HepG2 (cell line): ENCODE measurements around the gene KRCC1. TPM values are rescaled to one million over a fixed set of nuclear protein-coding genes. Genes with fewer than 3 reads are reported as not detected.

Source experiments
- AFF4 ChIP-seq: sonication (generic); formaldehyde crosslinking; IDR thresholded peaks from 2 replicates; pipeline ENCODE4 v1.4.0; 2020; ENCODE audit warnings: missing genetic modification reagents
- BORCS8-MEF2B ChIP-seq: sonication (generic); formaldehyde crosslinking; IDR thresholded peaks from 2 replicates; pipeline ENCODE4 v1.8.0; 2022; ENCODE audit warnings: mild to moderate bottlenecking, missing genetic modification reagents
- CEBPG ChIP-seq: IDR thresholded peaks from 2 replicates; pipeline ENCODE4 v1.6.1; 2016
- CERS6 ChIP-seq: sonication (generic); formaldehyde crosslinking; IDR thresholded peaks from 2 replicates; pipeline ENCODE4 v1.5.0; 2020; ENCODE audit warnings: missing genetic modification reagents
- DNMT1 ChIP-seq: sonication (generic); formaldehyde crosslinking; IDR thresholded peaks from 2 replicates; pipeline ENCODE4 v1.5.1; 2020; ENCODE audit warnings: mild to moderate bottlenecking, missing genetic modification reagents
- DZIP1 ChIP-seq: sonication (generic); formaldehyde crosslinking; IDR thresholded peaks from 2 replicates; pipeline ENCODE4 v1.5.0; 2020; ENCODE audit warnings: mild to moderate bottlenecking, missing genetic modification reagents
- HHEX ChIP-seq: IDR thresholded peaks from 2 replicates; pipeline ENCODE4 v1.6.1; 2016; ENCODE audit warnings: control low read depth
- HNF4A ChIP-seq: sonication (generic); formaldehyde crosslinking; IDR thresholded peaks from 2 replicates; pipeline ENCODE4 v1.4.0; 2020; ENCODE audit warnings: missing genetic modification reagents
- KDM4B ChIP-seq: sonication (generic); formaldehyde crosslinking; IDR thresholded peaks from 2 replicates; pipeline ENCODE4 v1.4.0; 2020; ENCODE audit warnings: missing genetic modification reagents
- ZBTB8A ChIP-seq: sonication (generic); formaldehyde crosslinking; IDR thresholded peaks from 2 replicates; pipeline ENCODE4 v1.4.0; 2020; ENCODE audit warnings: mild to moderate bottlenecking, low read depth, missing genetic modification reagents, borderline replicate concordance
- ZMAT3 ChIP-seq: sonication (generic); formaldehyde crosslinking; conservative IDR thresholded peaks from 2 replicates; pipeline ENCODE4 v1.7.0; 2021; ENCODE audit warnings: missing genetic modification reagents
- ZSCAN29 ChIP-seq: sonication (generic); formaldehyde crosslinking; conservative IDR thresholded peaks from 2 replicates; pipeline ENCODE4 v1.4.0; 2020; ENCODE audit warnings: mild to moderate bottlenecking, missing genetic modification reagents
- polyA plus RNA-seq, 8 experiments: library from polyadenylated mRNA; depleted of rRNA in 3 of 8; stranded (reverse) in 7 of 8; unstranded in 1 of 8; fragments of >200 nt; fragmentation: Illumina TruSeq in 4 of 8; extraction: Trizol in 4 of 8; gene quantifications; 2 replicates each; pipeline versions ENCODE4 v1.2.1 to v1.2.3, GENCODE V29; 2011 to 2016; ENCODE audit warnings: low read depth in 4 of 8, missing spikeins in 1 of 8, mixed read lengths in 1 of 8; ENCODE audit not compliant: insufficient read depth in 1 of 8
- total RNA-seq, 5 experiments: library from RNA; depleted of rRNA; stranded (reverse); fragments of >200 nt; fragmentation: Illumina TruSeq; extraction: Trizol; gene quantifications; 2 replicates each; pipeline ENCODE4 v1.2.3, GENCODE V29; 2016; ENCODE audit warnings: low read depth in 1 of 5
- TF ChIP-seq, protein P1 (sequence below): sonication (generic); formaldehyde crosslinking; IDR thresholded peaks from 2 replicates; pipeline ENCODE4 v1.9.0; 2021; ENCODE audit warnings: missing genetic modification reagents, mild to moderate bottlenecking, borderline replicate concordance
- TF ChIP-seq, protein P2 (sequence below): sonication (generic); formaldehyde crosslinking; IDR thresholded peaks from 2 replicates; pipeline ENCODE4 v1.5.0; 2020; ENCODE audit warnings: mild to moderate bottlenecking, missing genetic modification reagents, borderline replicate concordance

KRCC1 gene
- total and polyA plus RNA-seq, 2 of the 13 experiments (the other 11 are each of a cell fraction or from before 2014, with no cell fraction given) = 6.5 to 7.7 TPM

DNA sequence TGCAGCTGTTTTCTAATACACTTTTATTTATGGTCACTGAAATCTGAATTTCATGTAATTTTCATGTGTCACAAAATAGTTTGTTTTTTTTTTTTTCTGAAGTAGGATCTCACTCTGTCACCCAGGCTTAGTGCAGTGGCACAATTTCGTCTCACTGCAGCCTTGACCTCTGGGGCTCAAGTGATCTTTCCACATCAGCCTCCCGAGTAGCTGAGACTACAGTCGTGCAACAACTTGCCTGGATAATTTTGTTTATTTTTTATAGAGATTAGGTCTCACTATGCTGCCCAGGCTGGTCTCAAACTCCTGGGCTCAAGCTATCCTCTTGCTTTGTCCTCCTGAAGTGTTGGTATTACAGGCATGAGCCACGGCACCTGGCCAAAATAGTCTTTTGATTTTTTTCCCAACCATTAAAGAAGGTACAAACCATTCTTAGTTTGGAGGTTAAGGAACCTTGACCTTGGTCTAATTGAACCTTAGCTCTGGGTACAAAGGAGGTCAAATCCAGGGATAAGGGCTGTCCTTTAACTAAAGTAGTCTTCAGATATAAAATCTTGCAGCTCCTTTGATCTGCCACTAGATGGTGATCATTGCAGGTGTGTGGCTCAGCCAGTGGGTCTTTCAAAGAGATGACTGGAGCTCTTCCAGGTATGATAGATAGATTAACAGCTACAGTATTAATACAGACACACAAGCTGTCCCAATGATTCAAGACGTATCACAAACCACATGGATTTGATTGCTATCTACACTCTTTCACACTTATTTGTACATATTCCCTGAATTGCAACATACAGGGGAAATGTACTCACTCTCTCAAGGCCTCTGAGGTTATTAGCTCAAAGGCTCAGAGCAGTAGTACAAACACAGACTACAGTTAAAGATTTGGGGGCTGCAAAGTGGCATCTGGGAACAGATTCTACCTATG, 4.7 kb upstream of the KRCC1 start (continued):
- no peak for TF ChIP-seq AFF4 (CRISPR knock-in tag)
- TF ChIP-seq ZMAT3 (CRISPR knock-in tag) = 0 out of 2 replicates have a peak, but pooled peaks have one; percentile 39
- TF ChIP-seq HHEX (CRISPR knock-in tag) = peak; percentile 68
- no peak for TF ChIP-seq ZBTB8A (CRISPR knock-in tag)
- TF ChIP-seq KDM4B (CRISPR knock-in tag) = no peak
- no peak for TF ChIP-seq BORCS8-MEF2B
- TF ChIP-seq DNMT1 (CRISPR knock-in tag) = no peak
- TF ChIP-seq HNF4A (CRISPR knock-in tag) = peak; percentile 36; the same call in 1 of the 2 replicates
- no peak for TF ChIP-seq ZSCAN29
- TF ChIP-seq, protein P1, sequence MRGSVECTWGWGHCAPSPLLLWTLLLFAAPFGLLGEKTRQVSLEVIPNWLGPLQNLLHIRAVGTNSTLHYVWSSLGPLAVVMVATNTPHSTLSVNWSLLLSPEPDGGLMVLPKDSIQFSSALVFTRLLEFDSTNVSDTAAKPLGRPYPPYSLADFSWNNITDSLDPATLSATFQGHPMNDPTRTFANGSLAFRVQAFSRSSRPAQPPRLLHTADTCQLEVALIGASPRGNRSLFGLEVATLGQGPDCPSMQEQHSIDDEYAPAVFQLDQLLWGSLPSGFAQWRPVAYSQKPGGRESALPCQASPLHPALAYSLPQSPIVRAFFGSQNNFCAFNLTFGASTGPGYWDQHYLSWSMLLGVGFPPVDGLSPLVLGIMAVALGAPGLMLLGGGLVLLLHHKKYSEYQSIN (CRISPR knock-in tag) = no peak
- TF ChIP-seq, protein P2, sequence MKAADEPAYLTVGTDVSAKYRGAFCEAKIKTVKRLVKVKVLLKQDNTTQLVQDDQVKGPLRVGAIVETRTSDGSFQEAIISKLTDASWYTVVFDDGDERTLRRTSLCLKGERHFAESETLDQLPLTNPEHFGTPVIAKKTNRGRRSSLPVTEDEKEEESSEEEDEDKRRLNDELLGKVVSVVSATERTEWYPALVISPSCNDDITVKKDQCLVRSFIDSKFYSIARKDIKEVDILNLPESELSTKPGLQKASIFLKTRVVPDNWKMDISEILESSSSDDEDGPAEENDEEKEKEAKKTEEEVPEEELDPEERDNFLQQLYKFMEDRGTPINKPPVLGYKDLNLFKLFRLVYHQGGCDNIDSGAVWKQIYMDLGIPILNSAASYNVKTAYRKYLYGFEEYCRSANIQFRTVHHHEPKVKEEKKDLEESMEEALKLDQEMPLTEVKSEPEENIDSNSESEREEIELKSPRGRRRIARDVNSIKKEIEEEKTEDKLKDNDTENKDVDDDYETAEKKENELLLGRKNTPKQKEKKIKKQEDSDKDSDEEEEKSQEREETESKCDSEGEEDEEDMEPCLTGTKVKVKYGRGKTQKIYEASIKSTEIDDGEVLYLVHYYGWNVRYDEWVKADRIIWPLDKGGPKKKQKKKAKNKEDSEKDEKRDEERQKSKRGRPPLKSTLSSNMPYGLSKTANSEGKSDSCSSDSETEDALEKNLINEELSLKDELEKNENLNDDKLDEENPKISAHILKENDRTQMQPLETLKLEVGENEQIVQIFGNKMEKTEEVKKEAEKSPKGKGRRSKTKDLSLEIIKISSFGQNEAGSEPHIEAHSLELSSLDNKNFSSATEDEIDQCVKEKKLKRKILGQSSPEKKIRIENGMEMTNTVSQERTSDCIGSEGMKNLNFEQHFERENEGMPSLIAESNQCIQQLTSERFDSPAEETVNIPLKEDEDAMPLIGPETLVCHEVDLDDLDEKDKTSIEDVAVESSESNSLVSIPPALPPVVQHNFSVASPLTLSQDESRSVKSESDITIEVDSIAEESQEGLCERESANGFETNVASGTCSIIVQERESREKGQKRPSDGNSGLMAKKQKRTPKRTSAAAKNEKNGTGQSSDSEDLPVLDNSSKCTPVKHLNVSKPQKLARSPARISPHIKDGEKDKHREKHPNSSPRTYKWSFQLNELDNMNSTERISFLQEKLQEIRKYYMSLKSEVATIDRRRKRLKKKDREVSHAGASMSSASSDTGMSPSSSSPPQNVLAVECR = no peak; the same call in 1 of the 2 replicates
- no peak for TF ChIP-seq DZIP1
- peak; percentile 87 for TF ChIP-seq CEBPG
- TF ChIP-seq CERS6 (CRISPR knock-in tag) = no peak
